ENCODE measurements around the gene CMYA5.
A peak's percentile ranks its signal among the peaks of the same experiment; 100 is the strongest.
"Not testable (repeated sequence)": the region's sequence is repeated elsewhere in the genome, so short reads cannot be mapped to it uniquely, and the experiment has no call there.

Gene CMYA5

DNA sequence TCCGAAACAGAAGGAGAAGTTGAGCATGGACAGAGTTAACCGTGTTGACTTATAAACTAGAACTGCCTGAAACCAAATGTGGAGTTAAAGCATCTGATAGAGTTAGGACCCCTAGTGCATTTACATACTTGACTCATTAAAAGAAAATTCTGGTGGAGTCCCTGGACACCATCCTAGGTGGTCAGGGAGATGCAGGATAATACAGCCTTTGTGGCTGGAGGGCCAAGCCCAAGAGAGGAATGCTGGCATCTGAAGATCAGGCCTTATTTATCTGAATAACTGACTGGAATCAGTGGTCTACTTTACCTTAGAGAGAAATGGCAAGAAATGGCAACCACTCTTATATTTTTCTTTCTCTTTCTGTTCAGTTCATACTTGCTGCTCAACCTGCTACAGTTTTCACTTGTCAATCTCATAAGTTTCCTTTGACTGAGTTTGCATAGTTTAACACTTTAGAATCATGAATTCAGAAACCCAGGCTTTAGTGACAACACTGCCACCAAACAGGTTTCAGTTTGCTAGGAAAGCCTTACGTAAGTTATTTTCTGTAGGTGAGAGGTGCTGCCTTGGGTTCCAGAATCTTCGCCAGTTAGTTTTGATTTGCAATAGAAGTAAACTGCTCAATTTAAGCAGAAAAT, 10.2 kb downstream of the CMYA5 start:
- TF ChIP-seq, protein P1, sequence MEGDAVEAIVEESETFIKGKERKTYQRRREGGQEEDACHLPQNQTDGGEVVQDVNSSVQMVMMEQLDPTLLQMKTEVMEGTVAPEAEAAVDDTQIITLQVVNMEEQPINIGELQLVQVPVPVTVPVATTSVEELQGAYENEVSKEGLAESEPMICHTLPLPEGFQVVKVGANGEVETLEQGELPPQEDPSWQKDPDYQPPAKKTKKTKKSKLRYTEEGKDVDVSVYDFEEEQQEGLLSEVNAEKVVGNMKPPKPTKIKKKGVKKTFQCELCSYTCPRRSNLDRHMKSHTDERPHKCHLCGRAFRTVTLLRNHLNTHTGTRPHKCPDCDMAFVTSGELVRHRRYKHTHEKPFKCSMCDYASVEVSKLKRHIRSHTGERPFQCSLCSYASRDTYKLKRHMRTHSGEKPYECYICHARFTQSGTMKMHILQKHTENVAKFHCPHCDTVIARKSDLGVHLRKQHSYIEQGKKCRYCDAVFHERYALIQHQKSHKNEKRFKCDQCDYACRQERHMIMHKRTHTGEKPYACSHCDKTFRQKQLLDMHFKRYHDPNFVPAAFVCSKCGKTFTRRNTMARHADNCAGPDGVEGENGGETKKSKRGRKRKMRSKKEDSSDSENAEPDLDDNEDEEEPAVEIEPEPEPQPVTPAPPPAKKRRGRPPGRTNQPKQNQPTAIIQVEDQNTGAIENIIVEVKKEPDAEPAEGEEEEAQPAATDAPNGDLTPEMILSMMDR (IDR thresholded peaks at IDR 0.05; ENCODE audit: low read length, missing control alignments), result no peak
- no peak overlapping the region for H3K4me3 ChIP-seq (replicated peaks; ENCODE audit: low read depth, low read length)
- no peak for DNase-seq (ENCODE audit: low read depth)

DNA sequence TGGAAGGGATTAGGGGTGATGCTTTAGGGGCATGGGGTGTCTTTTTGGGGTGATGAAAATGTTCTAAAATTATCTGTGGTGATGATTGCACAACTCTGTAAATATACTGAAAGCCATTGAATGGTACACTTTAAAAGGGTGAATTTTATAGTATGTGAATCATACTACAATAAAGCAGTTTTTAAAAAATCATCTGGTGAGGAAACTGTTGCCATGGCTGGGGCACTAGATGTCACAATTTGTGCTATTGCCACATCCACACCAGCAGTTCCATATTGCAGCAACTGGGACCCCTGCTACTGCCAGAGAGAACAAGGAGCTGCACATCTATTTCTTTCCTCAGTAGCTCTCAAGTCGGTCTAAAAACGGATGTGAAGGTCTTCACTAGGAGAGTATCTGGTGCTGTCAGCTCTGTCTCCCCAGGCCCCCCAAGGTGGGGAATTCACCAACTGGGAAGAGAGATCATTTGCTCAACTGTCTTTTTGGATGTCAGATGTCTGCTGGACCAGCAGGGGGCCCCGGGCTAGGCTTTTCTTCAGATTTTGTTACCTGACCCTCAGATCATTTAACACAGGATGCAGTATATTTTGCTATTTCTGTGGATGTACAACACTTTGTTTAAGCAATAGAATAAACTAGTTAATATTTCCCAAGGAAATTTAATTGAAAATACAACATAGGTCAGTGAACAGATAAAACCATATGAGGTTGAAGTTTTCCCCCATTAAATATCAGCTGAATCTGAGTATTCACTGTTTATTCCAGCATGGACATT, 13.2 kb downstream of the CMYA5 start:
- TF ChIP-seq, protein P1 (IDR thresholded peaks at IDR 0.05; ENCODE audit: low read length, missing control alignments), result peak; percentile 61
- peak; percentile 60 for DNase-seq (ENCODE audit: low read depth)
- H3K4me3 ChIP-seq (replicated peaks; ENCODE audit: low read depth, low read length), result no peak overlapping the region

DNA sequence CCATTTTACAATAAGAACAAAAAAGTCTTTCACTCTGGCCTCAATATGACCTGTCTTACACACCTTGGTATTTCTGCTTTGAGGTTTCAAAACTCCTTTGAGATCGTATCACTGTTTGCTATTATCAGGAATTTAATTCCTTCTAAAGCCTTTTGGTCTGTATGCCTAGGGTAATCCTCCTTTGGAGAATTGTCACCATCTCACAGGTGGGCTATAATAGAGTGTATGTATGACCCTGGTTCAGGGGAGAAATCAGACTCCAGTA, 13.7 kb downstream of the CMYA5 start:
- DNase-seq (ENCODE audit: low read depth), result no peak
- H3K4me3 ChIP-seq (replicated peaks; ENCODE audit: low read depth, low read length), result no peak overlapping the region
- TF ChIP-seq, protein P1 (IDR thresholded peaks at IDR 0.05; ENCODE audit: low read length, missing control alignments), result no peak

DNA sequence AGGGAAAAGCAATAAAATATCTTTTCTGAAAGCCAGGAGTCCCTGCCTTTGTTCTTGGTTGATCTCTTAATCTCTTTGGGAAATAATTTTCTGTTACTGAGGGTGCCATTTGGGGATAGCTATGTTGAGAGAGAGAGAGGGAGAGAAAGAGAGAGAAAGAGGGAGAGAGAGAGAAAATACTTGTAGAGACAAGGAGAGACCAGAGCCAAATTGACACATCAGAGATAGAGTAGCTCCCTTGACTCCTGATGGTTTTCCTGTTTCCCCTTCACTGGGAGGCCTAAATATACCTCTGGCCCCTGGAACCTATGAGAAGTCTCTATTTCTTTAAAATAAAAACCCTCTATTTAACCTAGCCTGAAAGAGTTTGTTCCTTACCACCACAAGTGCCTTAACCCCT, 14.9 kb downstream of the CMYA5 start:
- DNase-seq (ENCODE audit: low read depth), result no peak
- no peak overlapping the region for H3K4me3 ChIP-seq (replicated peaks; ENCODE audit: low read depth, low read length)
- TF ChIP-seq, protein P1 (IDR thresholded peaks at IDR 0.05; ENCODE audit: low read length, missing control alignments), result no peak

DNA sequence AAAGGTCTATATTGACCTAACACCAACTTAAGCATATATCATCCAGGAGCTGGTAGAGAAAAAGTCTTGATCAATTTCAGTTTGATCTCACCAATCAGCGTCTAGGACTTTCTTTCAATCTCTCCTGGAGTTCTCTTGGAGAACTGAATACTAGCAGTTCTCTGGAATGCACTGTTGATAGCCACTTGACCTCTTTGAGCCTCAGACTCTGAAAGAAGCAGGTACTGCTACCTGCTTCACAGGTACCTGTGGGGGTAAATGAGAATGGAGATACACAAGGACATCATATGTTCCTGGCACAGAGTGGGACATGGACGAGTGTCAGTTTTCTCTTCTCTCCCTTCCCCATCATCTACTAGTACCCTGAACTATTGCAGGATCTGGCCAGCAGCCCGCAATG, 16.0 kb downstream of the CMYA5 start:
- no peak for DNase-seq (ENCODE audit: low read depth)
- TF ChIP-seq, protein P1 (IDR thresholded peaks at IDR 0.05; ENCODE audit: low read length, missing control alignments), result no peak
- no peak overlapping the region for H3K4me3 ChIP-seq (replicated peaks; ENCODE audit: low read depth, low read length)

DNA sequence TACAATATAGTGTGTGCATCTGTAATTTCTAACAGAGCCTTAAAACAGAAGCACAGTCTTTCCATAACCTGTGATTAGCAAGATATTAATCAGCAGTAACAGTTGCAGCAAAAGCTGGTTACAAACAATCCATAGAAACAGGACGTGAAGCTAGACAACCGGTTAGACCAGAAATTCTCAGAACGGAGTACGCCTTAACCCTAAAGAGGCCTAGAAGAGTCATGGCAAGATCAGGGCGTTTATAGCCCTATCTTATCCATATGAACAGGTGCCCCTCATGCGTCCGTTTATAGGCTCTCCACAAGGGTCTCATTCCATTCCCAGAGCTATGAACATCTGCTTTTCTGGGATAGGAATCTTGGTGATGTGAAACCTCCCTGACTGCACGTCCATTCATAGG, 16.7 kb downstream of the CMYA5 start:
- not testable (repeated sequence) for DNase-seq (ENCODE audit: low read depth); H3K4me3 ChIP-seq (replicated peaks; ENCODE audit: low read depth, low read length)

DNA sequence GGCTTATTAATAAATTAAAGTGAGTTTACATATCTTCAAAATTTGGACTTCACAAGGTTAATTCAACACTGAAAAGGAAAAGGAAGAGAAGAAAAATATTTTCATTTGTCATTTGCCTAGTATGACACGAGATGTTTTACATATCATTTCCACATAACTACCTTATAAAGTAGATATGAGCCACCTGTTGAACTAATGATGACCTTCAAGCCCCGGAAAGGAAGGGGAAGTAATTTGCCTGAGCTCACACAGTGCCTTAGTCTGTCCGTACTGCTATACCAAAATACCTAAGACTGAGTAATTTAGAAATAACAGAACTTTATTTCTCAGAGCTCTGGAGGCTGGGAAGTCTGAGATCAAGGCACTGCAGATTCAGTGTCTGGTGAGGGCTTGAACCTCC, 17.9 kb downstream of the CMYA5 start:
- no peak overlapping the region for H3K4me3 ChIP-seq (replicated peaks; ENCODE audit: low read depth, low read length)
- no peak for DNase-seq (ENCODE audit: low read depth)
- TF ChIP-seq, protein P1 (IDR thresholded peaks at IDR 0.05; ENCODE audit: low read length, missing control alignments), result no peak

Measured in fibroblast of pulmonary artery (primary cell).